Activated CD8-positive, alpha-beta memory T cell treated with anti-CD3 and anti-CD28 coated beads for 24 hours (primary cell): ENCODE data around the gene ARPC2.

ENCODE experiments used
- DNase-seq: peaks from one replicate; pipeline ENCODE4 v3.0.0-alpha.2; 2020

ARPC2 gene

GRCh38 chr2:218217360-218218267, 625 bp downstream of the ARPC2 start:
- DNase-seq: peak; percentile 86

GRCh38 chr2:218218268-218219185, 1.5 kb downstream of the ARPC2 start:
- no peak for DNase-seq

- DNase-seq: no peak
These were observed 2.9 kb downstream of the ARPC2 start for GRCh38 chr2:218219934-218220333.

- DNase-seq: no peak
These were observed 4.0 kb downstream of the ARPC2 start for GRCh38 chr2:218221000-218221399.

- DNase-seq: no peak
These were observed 6.1 kb downstream of the ARPC2 start for GRCh38 chr2:218223046-218223445.

GRCh38 chr2:218224186-218224585, 7.2 kb downstream of the ARPC2 start:
- no peak for DNase-seq

- DNase-seq: no peak
These were observed 9.9 kb downstream of the ARPC2 start for GRCh38 chr2:218226903-218227302.

- no peak for DNase-seq
These were observed 11.5 kb downstream of the ARPC2 start for GRCh38 chr2:218228366-218229090.

GRCh38 chr2:218229239-218229638, 12.2 kb downstream of the ARPC2 start:
- DNase-seq: no peak

GRCh38 chr2:218229851-218230250, 12.9 kb downstream of the ARPC2 start:
- no peak for DNase-seq

- no peak for DNase-seq
These were observed 13.9 kb downstream of the ARPC2 start for GRCh38 chr2:218230882-218231281.

GRCh38 chr2:218233543-218233942, 16.6 kb downstream of the ARPC2 start:
- no peak for DNase-seq

GRCh38 chr2:218234521-218234920, 17.5 kb downstream of the ARPC2 start:
- no peak for DNase-seq

GRCh38 chr2:218235017-218235416, 18.0 kb downstream of the ARPC2 start:
- no peak for DNase-seq

- no peak for DNase-seq
These were observed 19.8 kb downstream of the ARPC2 start for GRCh38 chr2:218236829-218237228.

GRCh38 chr2:218238887-218239286, 21.9 kb downstream of the ARPC2 start:
- DNase-seq: no peak

GRCh38 chr2:218244204-218244603, 27.2 kb downstream of the ARPC2 start:
- no peak for DNase-seq

GRCh38 chr2:218244665-218245064, 27.7 kb downstream of the ARPC2 start:
- DNase-seq: no peak

- DNase-seq: no peak
These were observed 28.2 kb downstream of the ARPC2 start for GRCh38 chr2:218245214-218245613.

- no peak for DNase-seq
These were observed 32.7 kb downstream of the ARPC2 start for GRCh38 chr2:218249691-218250090.

- no peak for DNase-seq
These were observed 35.7 kb downstream of the ARPC2 start for GRCh38 chr2:218252509-218253231.

- no peak for DNase-seq
These were observed 36.2 kb downstream of the ARPC2 start for GRCh38 chr2:218253232-218253625.
